ENCODE measurements around the gene KLHL26.
"Not testable (repeated sequence)": the region's sequence is repeated elsewhere in the genome, so short reads cannot be mapped to it uniquely, and the experiment has no call there.

KLHL26 gene

GRCh38 chr19:18668252-18668631 lies 31.4 kb downstream of the KLHL26 start:
- no peak for DNase-seq

GRCh38 chr19:18668744-18669523 lies 32.1 kb downstream of the KLHL26 start:
- DNase-seq: no peak

GRCh38 chr19:18669524-18669817 lies 32.6 kb downstream of the KLHL26 start:
- no peak for DNase-seq

GRCh38 chr19:18669883-18670282 lies 33.1 kb downstream of the KLHL26 start:
- DNase-seq: no peak

GRCh38 chr19:18670312-18670711 lies 33.5 kb downstream of the KLHL26 start:
- no peak for DNase-seq

GRCh38 chr19:18671303-18672043 lies 34.6 kb downstream of the KLHL26 start:
- DNase-seq: no peak

- DNase-seq: no peak
Measured at GRCh38 chr19:18672044-18672451, 35.2 kb downstream of the KLHL26 start.

GRCh38 chr19:18672606-18673337 lies 35.9 kb downstream of the KLHL26 start:
- DNase-seq: no peak

GRCh38 chr19:18674616-18675015 lies 37.8 kb downstream of the KLHL26 start:
- DNase-seq: no peak

GRCh38 chr19:18675779-18676178 lies 39.0 kb downstream of the KLHL26 start:
- DNase-seq: no peak

- no peak for DNase-seq
Measured at GRCh38 chr19:18676692-18677091, 39.9 kb downstream of the KLHL26 start.

GRCh38 chr19:18677156-18677555 lies 40.3 kb downstream of the KLHL26 start:
- DNase-seq: no peak

- DNase-seq: not testable (repeated sequence)
Measured at GRCh38 chr19:18680148-18680547, 43.3 kb downstream of the KLHL26 start.

GRCh38 chr19:18682807-18683108 lies 45.9 kb downstream of the KLHL26 start:
- DNase-seq: no peak

- peak; percentile 36 to 84 for DNase-seq
Measured at GRCh38 chr19:18683109-18683957, 46.5 kb downstream of the KLHL26 start, which contains the start of gene CRTC1. TSS of gene CRTC1 (plus strand) at chr19:18683680. CDS start at chr19:18683703, 23 bp downstream.

- peak in 1 of 2 experiments; percentile 31 for DNase-seq
Measured at GRCh38 chr19:18683958-18684641, 47.3 kb downstream of the KLHL26 start.

- no peak for DNase-seq
Measured at GRCh38 chr19:18684642-18684993, 47.8 kb downstream of the KLHL26 start.

- no peak for DNase-seq
Measured at GRCh38 chr19:18685597-18686190, 48.9 kb downstream of the KLHL26 start.

- DNase-seq: no peak
Measured at GRCh38 chr19:18687740-18688465, 51.1 kb downstream of the KLHL26 start.

- no peak for DNase-seq
Measured at GRCh38 chr19:18696023-18696422, 59.2 kb downstream of the KLHL26 start.

GRCh38 chr19:18697680-18698079 lies 60.9 kb downstream of the KLHL26 start:
- no peak for DNase-seq
